IPS-NIHi11 (cell line): ENCODE data around the gene RIC3.

ENCODE experiments used
- DNase-seq: peaks from one replicate; pipeline ENCODE4 v3.0.0; 2012; ENCODE audit warnings: mixed read lengths, low spot score

The RIC3 gene

DNA sequence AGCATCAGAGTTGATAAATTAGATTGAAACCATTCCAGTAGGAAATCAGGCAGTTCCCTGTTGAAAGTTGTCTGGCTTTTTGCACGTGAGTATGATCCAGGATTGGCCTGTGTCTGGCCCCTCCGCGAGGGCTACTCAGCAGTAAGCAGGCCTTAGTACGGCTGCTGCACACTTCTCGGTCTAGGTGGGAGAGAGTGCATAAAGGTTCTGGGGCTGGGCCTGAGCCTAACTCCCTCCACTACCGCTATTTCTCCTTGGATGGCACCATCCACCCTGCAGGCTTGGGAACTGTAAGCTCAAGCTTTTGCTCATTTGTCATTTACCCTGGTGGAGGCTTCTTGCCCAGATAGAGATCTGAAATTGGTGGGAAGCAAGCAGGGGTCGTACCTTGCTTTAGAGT is 65.9 kb downstream of the RIC3 start:
- no peak for DNase-seq

DNA sequence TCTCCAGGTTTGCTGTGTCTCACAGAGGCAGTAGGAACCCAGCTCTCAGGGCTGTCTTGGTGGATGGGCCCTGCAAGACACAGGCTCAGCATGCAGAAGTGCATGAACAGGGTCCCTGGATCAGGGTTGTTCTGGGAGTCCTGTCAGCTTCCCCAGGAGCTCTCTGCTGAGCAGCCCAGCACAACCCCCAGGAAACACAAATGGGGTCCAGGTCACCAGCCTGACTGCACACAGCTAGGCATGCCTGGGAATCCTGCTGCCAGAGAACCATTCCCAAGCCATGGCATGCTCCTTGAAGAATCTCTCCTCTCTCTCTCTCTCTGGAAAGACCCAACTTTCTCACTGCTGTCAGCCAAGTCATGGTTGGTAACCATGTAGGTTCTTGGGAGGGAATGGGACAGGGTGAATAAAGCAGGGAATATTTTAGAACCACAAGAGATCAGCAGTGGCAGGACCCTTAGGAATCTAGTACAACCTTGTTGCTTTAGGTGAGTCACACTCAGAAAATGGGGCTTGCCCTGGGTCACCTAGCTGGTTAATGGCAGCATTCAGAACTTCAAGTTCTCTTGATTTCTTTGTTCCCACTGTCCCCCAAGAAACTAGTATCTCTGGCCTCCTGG is 66.4 kb downstream of the RIC3 start:
- no peak for DNase-seq

- DNase-seq = no peak
Observed at GRCh38 chr11:8101421-8101820, 67.4 kb downstream of the RIC3 start.

- no peak for DNase-seq
Observed at GRCh38 chr11:8100605-8101004, 68.2 kb downstream of the RIC3 start.

DNA sequence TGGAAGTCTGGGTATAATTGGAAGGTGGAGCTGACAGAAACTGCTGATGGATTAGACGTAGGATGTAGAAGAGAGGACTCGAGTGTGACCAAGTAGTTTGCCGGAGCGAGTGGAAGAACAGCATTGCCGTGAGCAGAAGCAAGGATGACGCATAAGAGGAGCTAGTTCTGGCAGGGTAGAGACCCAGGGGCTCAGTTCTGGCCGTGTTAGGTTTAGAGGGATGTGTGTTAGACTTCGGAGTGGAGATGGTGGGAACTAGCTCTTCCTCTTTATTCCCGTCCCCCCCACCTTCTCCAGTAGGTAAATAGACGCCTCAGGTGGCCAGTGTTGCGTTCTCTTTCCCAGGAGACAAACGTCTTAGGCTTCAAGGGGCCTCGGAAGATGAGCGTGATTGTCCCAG is 68.7 kb downstream of the RIC3 start:
- DNase-seq = no peak

DNA sequence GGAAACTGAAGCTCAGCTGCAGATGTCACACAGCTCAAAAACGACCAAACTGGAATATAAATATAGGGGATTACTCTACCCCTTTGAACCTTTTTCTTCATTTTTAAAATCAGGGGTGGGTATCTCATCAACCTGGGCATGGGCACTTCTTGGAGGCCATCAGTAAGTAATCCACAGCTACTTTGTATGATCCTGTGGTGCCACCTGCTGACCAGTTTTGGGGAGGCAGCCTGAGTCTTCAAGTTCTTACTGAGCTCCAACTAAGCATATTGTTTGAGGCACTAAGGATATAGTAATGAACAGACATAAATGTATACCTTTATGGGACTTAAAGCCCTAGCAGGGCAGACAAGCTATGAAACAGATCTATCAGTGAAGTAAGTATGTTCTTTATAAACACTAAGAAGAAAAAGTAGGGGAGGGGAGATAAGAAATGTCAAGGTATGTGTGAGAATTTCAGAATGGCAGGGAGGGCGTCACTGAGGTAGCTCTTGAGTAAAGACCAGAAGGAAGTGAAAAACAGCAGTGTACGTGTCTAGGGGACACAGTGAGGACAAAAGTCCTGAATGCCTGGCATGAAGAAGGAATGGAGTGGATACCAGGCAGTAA is 69.4 kb downstream of the RIC3 start:
- peak; percentile 72 for DNase-seq

GRCh38 chr11:8098879-8099278 is 69.9 kb downstream of the RIC3 start:
- DNase-seq = no peak

- DNase-seq = no peak
Observed at GRCh38 chr11:8098361-8098760, 70.5 kb downstream of the RIC3 start.

DNA sequence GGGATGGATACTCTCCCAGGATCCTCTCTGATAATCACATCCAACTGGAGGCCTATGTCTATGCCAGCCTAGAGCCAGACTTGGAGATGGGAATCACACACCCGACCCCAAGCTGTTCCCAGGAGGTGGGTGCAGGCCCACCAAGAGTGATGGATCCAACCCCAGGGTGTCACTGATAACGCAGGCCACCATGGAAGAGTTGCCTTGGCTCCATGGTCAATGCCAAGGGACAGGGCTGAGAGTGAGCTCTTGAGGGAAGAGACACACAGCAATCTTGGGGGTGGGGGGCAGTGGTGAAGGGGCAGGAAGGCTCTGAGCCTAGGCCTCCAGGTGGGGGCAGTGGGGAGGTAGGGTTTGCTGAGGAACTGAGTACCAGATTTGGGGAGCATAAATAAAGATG is 70.9 kb downstream of the RIC3 start:
- no peak for DNase-seq

GRCh38 chr11:8097468-8097867 is 71.4 kb downstream of the RIC3 start:
- DNase-seq = no peak

GRCh38 chr11:8097062-8097461 is 71.8 kb downstream of the RIC3 start:
- no peak for DNase-seq

DNA sequence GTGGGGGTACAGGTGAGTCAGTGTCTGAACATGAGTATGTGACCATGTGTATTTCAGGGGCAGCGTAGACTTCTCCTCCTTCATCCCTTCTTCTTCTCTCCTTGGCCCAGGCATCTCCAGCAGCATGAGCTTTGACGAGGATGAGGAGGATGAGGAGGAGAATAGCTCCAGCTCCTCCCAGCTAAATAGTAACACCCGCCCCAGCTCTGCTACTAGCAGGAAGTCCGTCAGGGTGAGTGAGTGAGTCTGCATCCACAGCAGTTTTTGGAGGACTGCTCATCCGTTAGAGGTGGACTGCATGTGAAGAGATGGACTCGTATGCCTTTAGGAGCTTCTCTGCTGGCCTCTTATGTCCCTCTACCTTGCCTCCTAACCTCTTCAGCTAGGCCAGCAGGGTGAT is 72.2 kb downstream of the RIC3 start:
- DNase-seq = no peak

- no peak for DNase-seq
Observed at GRCh38 chr11:8095806-8096522, 72.9 kb downstream of the RIC3 start.

- DNase-seq = no peak
Observed at GRCh38 chr11:8095371-8095770, 73.5 kb downstream of the RIC3 start.

GRCh38 chr11:8094656-8095055 is 74.2 kb downstream of the RIC3 start:
- DNase-seq = no peak

DNA sequence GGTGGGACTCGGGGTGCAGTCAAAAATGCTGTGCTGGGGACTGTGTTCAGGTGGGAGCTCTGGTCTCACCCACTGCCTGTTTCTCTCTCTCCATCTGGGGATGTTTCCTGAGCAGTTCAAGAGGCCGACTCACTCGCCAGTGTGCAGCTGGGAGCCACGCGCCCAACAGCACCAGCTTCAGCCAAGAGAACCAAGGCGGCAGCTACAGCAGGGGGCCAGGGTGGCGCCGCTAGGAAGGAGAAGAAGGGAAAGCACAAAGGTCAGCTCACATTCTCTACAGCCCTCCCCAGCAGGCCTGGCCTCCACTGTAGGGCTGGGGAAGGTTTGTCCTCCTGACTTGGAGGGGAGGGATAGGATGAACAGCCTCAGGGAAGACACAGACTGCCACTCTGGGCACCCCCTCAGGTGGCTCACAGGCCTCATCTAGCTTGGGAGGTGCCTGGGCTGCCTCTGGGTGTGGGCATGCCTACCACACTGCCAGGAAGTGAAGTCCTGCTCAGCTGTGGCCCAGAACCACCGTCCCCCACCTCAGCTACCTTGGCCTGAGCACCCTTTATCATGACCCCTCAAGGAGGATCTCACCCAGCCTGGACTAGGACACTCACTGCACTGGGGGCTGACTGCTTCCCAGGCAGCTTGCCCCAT is 74.8 kb downstream of the RIC3 start:
- DNase-seq = no peak

GRCh38 chr11:8092587-8093424 is 76.0 kb downstream of the RIC3 start:
- DNase-seq = peak; percentile 87

GRCh38 chr11:8091721-8092120 is 77.1 kb downstream of the RIC3 start:
- no peak for DNase-seq

DNA sequence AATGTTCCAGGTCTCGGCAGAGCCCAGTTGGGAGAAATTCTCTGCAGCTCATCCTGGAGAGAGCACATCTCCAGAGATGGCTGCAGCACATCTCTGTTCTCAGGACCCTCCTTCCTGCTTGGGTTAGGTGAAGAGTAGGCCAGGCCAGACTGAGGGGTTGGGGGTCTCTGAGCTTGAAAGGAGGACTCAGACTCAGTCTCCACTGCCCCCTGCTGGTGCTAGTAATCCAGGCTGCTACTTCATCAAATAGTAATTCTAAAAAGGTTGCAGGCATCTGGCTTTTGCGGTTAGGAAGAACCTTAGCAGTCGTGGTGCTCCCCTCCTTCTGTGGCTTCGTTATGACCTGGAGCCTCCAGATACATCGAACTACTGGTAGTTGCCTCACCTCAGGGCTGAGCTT is 78.1 kb downstream of the RIC3 start:
- peak; percentile 73 for DNase-seq

GRCh38 chr11:8089791-8090510 is 78.9 kb downstream of the RIC3 start:
- DNase-seq = no peak

DNA sequence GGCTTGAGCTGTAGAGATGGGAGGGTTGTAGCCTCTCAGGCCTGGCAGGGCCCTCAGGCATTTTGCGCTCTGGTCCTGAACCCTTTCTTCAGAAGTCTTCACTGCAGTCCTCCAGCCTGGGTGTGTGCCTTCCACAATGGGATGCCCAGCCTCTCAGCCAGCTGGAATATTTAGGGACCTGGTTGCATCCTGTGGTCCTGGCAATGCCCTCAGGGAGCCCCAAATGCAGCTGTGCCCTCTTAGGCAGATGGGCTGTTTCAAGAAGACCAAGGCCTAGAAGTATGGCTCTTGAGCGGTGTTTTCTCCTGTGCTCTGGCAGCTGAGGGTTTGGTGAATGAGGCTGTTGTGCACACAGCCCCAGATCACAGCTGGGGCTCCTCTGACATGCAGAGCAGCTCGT is 81.1 kb downstream of the RIC3 start:
- no peak for DNase-seq

GRCh38 chr11:8087185-8087584 is 81.6 kb downstream of the RIC3 start:
- no peak for DNase-seq
